ENCODE data around the gene LGALS9B.
"Not testable (repeated sequence)": the region's sequence is repeated elsewhere in the genome, so short reads cannot be mapped to it uniquely, and the experiment has no call there.

DNA sequence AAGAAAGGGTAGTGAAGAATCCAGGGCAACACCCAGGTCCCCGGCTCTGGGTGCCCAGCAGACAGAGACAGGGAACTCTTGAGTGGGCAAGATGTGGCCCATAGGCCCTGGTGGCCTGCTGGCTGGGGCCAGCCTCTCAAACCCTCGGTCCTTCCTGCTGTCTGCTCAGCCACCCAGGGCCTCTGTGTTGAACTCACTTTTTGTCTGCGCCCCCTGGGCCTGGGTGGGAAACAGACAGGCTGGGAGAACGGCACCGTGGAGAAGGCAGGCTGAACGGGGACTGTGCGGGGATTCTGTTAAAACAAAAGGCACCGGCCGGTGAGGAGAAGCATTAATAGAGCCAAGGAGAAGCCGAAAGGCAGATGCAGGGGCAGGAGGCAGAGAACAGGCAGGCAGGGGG is 12.2 kb downstream of the LGALS9B start:
- TF ChIP-seq, protein P1, sequence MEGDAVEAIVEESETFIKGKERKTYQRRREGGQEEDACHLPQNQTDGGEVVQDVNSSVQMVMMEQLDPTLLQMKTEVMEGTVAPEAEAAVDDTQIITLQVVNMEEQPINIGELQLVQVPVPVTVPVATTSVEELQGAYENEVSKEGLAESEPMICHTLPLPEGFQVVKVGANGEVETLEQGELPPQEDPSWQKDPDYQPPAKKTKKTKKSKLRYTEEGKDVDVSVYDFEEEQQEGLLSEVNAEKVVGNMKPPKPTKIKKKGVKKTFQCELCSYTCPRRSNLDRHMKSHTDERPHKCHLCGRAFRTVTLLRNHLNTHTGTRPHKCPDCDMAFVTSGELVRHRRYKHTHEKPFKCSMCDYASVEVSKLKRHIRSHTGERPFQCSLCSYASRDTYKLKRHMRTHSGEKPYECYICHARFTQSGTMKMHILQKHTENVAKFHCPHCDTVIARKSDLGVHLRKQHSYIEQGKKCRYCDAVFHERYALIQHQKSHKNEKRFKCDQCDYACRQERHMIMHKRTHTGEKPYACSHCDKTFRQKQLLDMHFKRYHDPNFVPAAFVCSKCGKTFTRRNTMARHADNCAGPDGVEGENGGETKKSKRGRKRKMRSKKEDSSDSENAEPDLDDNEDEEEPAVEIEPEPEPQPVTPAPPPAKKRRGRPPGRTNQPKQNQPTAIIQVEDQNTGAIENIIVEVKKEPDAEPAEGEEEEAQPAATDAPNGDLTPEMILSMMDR (IDR thresholded peaks at IDR 0.05): not testable (repeated sequence)
- not testable (repeated sequence) for TF ChIP-seq POLR2A, POLR2AphosphoS5 (IDR thresholded peaks at IDR 0.05)
